TTC549 (cell line): Measurements from ENCODE around the gene ZNF516.
"Not testable (repeated sequence)": the region's sequence is repeated elsewhere in the genome, so short reads cannot be mapped to it uniquely, and the experiment has no call there.

ENCODE experiments used
- FAIRE-seq: peaks from 2 replicates; lab custom pipeline; 2012; peaks lifted over from hg19 to GRCh38; lab: Jason Lieb, UNC

Gene ZNF516

GRCh38 chr18:76495006-76495370 is at the start of gene ZNF516:
Gene ZNF516 (minus strand): TSS chr18:76495242. CDS start chr18:76443054, 52,188 bp downstream.
- no peak for FAIRE-seq

GRCh38 chr18:76538846-76539245 is 43.8 kb upstream of the ZNF516 start:
- no peak for FAIRE-seq

- FAIRE-seq, result no peak
Measured at GRCh38 chr18:76537621-76538020, 42.6 kb upstream of the ZNF516 start.

GRCh38 chr18:76536593-76536992 is 41.6 kb upstream of the ZNF516 start:
- not testable (repeated sequence) for FAIRE-seq

GRCh38 chr18:76532875-76533274 is 37.8 kb upstream of the ZNF516 start:
- FAIRE-seq, result no peak

GRCh38 chr18:76530846-76531245 is 35.8 kb upstream of the ZNF516 start:
- FAIRE-seq, result no peak

- FAIRE-seq, result no peak
Measured at GRCh38 chr18:76530391-76530790, 35.3 kb upstream of the ZNF516 start.

GRCh38 chr18:76529433-76529811 is 34.4 kb upstream of the ZNF516 start:
- no peak for FAIRE-seq

- no peak for FAIRE-seq
Measured at GRCh38 chr18:76528477-76529432, 33.7 kb upstream of the ZNF516 start.

- no peak for FAIRE-seq
Measured at GRCh38 chr18:76525911-76526310, 30.9 kb upstream of the ZNF516 start.

GRCh38 chr18:76524900-76525698 is 30.1 kb upstream of the ZNF516 start:
- FAIRE-seq, result no peak

GRCh38 chr18:76524477-76524876 is 29.4 kb upstream of the ZNF516 start:
- FAIRE-seq, result no peak

GRCh38 chr18:76522551-76522950 is 27.5 kb upstream of the ZNF516 start:
- FAIRE-seq, result no peak

GRCh38 chr18:76522122-76522503 is 27.1 kb upstream of the ZNF516 start:
- FAIRE-seq, result no peak

GRCh38 chr18:76521417-76522121 is 26.5 kb upstream of the ZNF516 start:
- FAIRE-seq, result no peak

- no peak for FAIRE-seq
Measured at GRCh38 chr18:76518860-76519538, 24.0 kb upstream of the ZNF516 start.

- FAIRE-seq, result no peak
Measured at GRCh38 chr18:76518123-76518859, 23.2 kb upstream of the ZNF516 start.

GRCh38 chr18:76515576-76515975 is 20.5 kb upstream of the ZNF516 start:
- no peak for FAIRE-seq

GRCh38 chr18:76514573-76514972 is 19.5 kb upstream of the ZNF516 start:
- no peak for FAIRE-seq

GRCh38 chr18:76507830-76508385 is 12.9 kb upstream of the ZNF516 start:
- FAIRE-seq, result no peak
